Loucy (cell line): ENCODE results near the gene AAGAB.

Experiments used
- H2AFZ ChIP-seq: fragments of 200-600 bp; sonication (generic); 2 replicates; pipeline ENCODE4 v1.6.0; 2016; ENCODE audit warnings: antibody characterized with exemption, mild to moderate bottlenecking, low read length, moderate library complexity
- H3F3A ChIP-seq: fragments of 200-600 bp; 2 replicates; pipeline ENCODE4 v1.6.0; 2016; ENCODE audit warnings: antibody characterized with exemption, low read depth, mild to moderate bottlenecking
- H3K27me3 ChIP-seq: fragments of 200-600 bp; sonication (generic); 2 replicates; pipeline ENCODE4 v1.6.1; 2014; ENCODE audit warnings: low read length, mild to moderate bottlenecking; ENCODE audit not compliant: insufficient read depth, poor library complexity, severe bottlenecking
- H3K36me3 ChIP-seq: fragments of 200-600 bp; sonication (generic); 2 replicates; pipeline ENCODE4 v1.6.1; 2016; ENCODE audit warnings: low read length; ENCODE audit not compliant: insufficient read depth
- H3K4me1 ChIP-seq: fragments of 200-600 bp; sonication (generic); 2 replicates; pipeline ENCODE4 v1.5.1; 2014; ENCODE audit warnings: low read length, mild to moderate bottlenecking; ENCODE audit not compliant: insufficient read depth, poor library complexity, severe bottlenecking
- H3K4me2 ChIP-seq: fragments of 200-600 bp; sonication (generic); 2 replicates; pipeline ENCODE4 v1.6.0; 2014; ENCODE audit warnings: antibody characterized with exemption, low read length, low read depth, mild to moderate bottlenecking; ENCODE audit not compliant: poor library complexity, severe bottlenecking
- H3K4me3 ChIP-seq: fragments of 200-600 bp; sonication (generic); 2 replicates; pipeline ENCODE4 v1.5.1; 2014; ENCODE audit warnings: low read length, mild to moderate bottlenecking, mixed read lengths; ENCODE audit not compliant: poor library complexity, severe bottlenecking
- H3K79me2 ChIP-seq: fragments of 200-600 bp; sonication (generic); 2 replicates; pipeline ENCODE4 v1.6.1; 2014; ENCODE audit warnings: low read length; ENCODE audit not compliant: insufficient read depth
- H3K9ac ChIP-seq: fragments of 200-600 bp; sonication (generic); 2 replicates; pipeline ENCODE4 v1.6.0; 2014; ENCODE audit warnings: mild to moderate bottlenecking, low read depth, low read length, moderate library complexity; ENCODE audit not compliant: poor library complexity, severe bottlenecking
- H3K9me2 ChIP-seq: fragments of 200-600 bp; sonication (generic); replicated peaks from 2 replicates; pipeline ENCODE4 v1.6.1; 2016; ENCODE audit warnings: low read depth, low read length, mixed read lengths
- H3K9me3 ChIP-seq: fragments of 200-600 bp; sonication (generic); 2 replicates; pipeline ENCODE4 v1.6.1; 2014; ENCODE audit warnings: mild to moderate bottlenecking, antibody characterized with exemption, low read length, low read depth; ENCODE audit not compliant: insufficient read depth
- H4K20me1 ChIP-seq: fragments of 200-600 bp; sonication (generic); 2 replicates; pipeline ENCODE4 v1.6.0; 2014; ENCODE audit warnings: antibody characterized with exemption, low read length, mild to moderate bottlenecking; ENCODE audit not compliant: insufficient read depth, poor library complexity, severe bottlenecking
- CTCF ChIP-seq: fragments of 200-600 bp; sonication (generic); conservative IDR thresholded peaks from 2 replicates; pipeline ENCODE4 v1.5.1; 2014; ENCODE audit warnings: mild to moderate bottlenecking, antibody characterized with exemption, low read length
- EZH2phosphoT487 ChIP-seq: fragments of 200-600 bp; IDR thresholded peaks from 2 replicates; pipeline ENCODE4 v1.6.1; 2018; ENCODE audit warnings: antibody characterized with exemption, mild to moderate bottlenecking, moderate library complexity, borderline replicate concordance

AAGAB gene

GRCh38 chr15:67168694-67169093 lies 85.8 kb downstream of the AAGAB start:
- Histone ChIP-seq H3K4me3 (no peak overlapping the region), H3K4me2 (no peak overlapping the region), H3F3A (no peaks in the 10 kb centered on the region), H3K79me2 (peaks cover under 1% of the 10 kb centered on the region; the same call in 1 of the 2 replicates), H2AFZ (no peak overlapping the region), H3K9me2 (no peaks in the 10 kb centered on the region), H3K9ac (no peak overlapping the region), H4K20me1 (no peaks in the 10 kb centered on the region), H3K36me3 (peaks cover 95% of the 10 kb centered on the region; the same call in 1 of the 2 replicates), H3K27me3 (no peaks in the 10 kb centered on the region), H3K4me1 (no peaks in the 10 kb centered on the region), H3K9me3 (no peaks in the 10 kb centered on the region)
- TF ChIP-seq EZH2phosphoT487 (no peak), CTCF (no peak)

- peaks cover under 1% of the 10 kb centered on the region for H3K4me1 ChIP-seq
- H3K9me2 ChIP-seq: no peaks in the 10 kb centered on the region
- no peaks in the 10 kb centered on the region for H3F3A ChIP-seq
- H3K9ac ChIP-seq: no peak overlapping the region
- H3K9me3 ChIP-seq: no peaks in the 10 kb centered on the region
- no peaks in the 10 kb centered on the region for H3K27me3 ChIP-seq
- no peak for TF ChIP-seq CTCF
- no peak for TF ChIP-seq EZH2phosphoT487
- H4K20me1 ChIP-seq: no peaks in the 10 kb centered on the region
- peaks cover 16% of the 10 kb centered on the region for H3K79me2 ChIP-seq
- H2AFZ ChIP-seq: no peak overlapping the region
- no peak overlapping the region for H3K4me3 ChIP-seq
- H3K36me3 ChIP-seq: peaks cover 79% of the 10 kb centered on the region; the same call in 1 of the 2 replicates
- H3K4me2 ChIP-seq: no peak overlapping the region
Measured at GRCh38 chr15:67167091-67167490, 87.4 kb downstream of the AAGAB start.

GRCh38 chr15:67166280-67167009 lies 88.0 kb downstream of the AAGAB start:
- no peaks in the 10 kb centered on the region for H3K27me3 ChIP-seq
- no peaks in the 10 kb centered on the region for H3K9me2 ChIP-seq
- no peak overlapping the region for H2AFZ ChIP-seq
- H3K4me3 ChIP-seq: no peak overlapping the region
- no peaks in the 10 kb centered on the region for H3F3A ChIP-seq
- no peak overlapping the region for H3K4me2 ChIP-seq
- TF ChIP-seq EZH2phosphoT487: no peak
- TF ChIP-seq CTCF: no peak
- peaks cover 3% of the 10 kb centered on the region for H4K20me1 ChIP-seq
- peaks cover 7% of the 10 kb centered on the region for H3K4me1 ChIP-seq
- H3K9ac ChIP-seq: no peak overlapping the region
- H3K9me3 ChIP-seq: no peaks in the 10 kb centered on the region
- H3K79me2 ChIP-seq: peaks cover 23% of the 10 kb centered on the region
- peaks cover 72% of the 10 kb centered on the region; the same call in 1 of the 2 replicates for H3K36me3 ChIP-seq
